HG02885 (cell line): Measurements from ENCODE around the gene GTPBP6.
"Not testable (repeated sequence)": the region's sequence is repeated elsewhere in the genome, so short reads cannot be mapped to it uniquely, and the experiment has no call there.

Source experiments
- ATAC-seq: cut with Tn5 transposase; IDR thresholded peaks from one replicate; pipeline ENCODE4 v1.9.1; 2021; ENCODE audit warnings: mild to moderate bottlenecking; ENCODE audit not compliant: unreplicated experiment, poor library complexity

GTPBP6 gene

DNA sequence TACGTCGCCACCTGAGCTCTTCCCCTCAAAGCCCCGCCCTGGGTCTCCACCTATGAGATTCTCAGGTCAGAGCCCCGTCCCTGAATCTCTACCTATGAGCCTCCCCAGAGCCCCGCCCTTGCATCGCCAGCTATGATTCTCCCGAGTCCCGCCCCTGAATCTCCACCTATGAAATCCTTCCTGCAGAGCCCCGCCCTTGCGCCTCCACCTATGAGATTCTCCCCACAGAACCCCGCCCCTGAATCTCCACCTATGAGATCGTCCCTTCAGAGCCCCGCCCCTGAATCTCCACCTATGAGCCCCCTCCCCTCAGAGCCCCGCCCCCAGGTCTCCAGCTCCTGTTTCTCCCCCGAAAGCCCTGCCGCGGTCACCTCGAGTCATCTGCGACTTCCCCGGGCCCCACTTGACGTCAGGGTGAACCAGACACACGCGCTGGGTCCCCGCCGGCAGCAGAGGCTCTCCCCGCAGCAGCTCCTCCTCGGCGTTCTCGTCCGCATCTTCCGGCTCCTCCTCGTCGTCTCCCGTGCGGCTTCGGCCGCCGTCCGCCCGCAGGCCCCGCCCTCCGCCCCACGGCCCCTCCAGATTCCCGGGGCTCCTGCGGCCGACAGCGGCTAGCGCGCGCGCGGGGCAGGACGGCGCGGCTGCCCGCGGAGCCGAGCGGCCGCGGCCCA is 393 bp downstream of the GTPBP6 start:
- peak; percentile 63 for ATAC-seq

DNA sequence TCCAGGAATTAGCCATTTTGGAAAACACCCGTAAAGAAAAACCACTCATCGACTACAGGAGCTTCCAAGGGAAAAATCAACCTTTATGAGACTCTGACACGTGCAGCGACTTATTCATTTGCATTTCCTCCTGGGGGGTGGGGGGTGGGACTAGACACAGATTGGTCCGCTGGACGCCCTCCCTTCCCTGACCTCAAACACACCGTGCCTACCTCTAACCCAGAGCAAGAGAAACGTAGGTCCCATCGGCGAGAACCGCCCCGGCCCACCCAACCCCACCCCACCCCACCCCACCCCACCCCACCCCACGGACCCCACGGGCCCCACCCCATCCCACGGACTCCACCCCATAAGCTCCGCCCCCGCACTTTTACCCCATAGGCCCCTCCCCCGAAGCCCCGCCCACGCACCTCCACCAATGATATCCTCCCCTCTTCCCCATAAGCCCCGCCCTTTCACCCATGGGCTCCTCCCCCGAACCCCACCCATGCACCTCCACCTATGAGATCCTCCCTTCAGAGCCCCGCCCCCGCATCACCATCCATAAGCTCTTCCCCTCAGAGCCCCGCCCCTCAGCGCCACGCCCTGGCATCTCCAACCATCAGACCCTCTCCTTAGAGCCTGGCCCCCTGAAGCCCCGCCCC is 1.1 kb downstream of the GTPBP6 start:
- no peak for ATAC-seq

DNA sequence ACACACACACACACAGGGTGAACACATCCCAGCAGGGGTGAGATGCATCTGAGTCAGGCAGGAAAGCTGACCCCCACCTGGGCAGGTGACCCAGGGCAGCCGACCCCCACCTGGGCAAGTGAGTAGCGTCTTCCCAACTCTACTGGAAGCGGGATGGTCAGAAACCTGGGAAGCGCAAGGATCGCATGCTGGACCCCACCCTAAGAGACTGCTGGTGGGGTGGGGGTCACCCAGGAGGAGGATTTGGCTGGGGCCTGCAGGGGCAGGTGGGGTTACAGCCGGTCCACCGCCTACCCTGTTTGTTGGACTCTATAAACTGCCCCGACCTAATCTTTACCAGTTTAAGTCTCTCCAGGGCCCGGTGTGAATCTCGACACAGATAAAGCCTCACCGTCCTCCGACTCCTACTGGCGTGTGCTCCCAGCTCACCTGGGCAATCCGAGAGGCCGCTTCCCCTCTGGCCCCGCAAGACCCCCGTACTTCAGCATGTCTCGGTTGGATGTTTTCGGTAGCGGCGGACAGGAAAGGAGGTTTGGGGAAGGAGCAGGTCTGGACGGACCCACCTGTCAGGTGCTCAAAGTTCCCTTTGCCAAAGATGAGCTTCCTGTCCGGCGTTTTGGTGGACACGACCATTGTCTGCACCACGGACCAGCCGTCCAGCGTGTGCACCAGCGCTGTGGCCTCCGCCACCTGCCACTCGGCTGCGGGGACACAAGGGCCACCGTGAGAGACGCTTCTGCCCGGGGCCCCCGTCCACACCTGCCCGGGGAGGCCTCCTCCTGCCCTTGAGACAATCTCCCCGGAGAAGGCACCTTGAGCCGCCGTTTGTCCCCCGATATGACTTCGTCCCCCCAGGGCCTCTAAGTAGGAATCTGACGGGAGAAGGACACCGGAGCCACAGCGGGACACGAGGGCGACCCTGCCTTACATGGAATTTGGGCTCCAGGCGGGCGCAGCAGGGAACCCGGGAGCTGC is 2.0 kb downstream of the GTPBP6 start:
- no peak for ATAC-seq

DNA sequence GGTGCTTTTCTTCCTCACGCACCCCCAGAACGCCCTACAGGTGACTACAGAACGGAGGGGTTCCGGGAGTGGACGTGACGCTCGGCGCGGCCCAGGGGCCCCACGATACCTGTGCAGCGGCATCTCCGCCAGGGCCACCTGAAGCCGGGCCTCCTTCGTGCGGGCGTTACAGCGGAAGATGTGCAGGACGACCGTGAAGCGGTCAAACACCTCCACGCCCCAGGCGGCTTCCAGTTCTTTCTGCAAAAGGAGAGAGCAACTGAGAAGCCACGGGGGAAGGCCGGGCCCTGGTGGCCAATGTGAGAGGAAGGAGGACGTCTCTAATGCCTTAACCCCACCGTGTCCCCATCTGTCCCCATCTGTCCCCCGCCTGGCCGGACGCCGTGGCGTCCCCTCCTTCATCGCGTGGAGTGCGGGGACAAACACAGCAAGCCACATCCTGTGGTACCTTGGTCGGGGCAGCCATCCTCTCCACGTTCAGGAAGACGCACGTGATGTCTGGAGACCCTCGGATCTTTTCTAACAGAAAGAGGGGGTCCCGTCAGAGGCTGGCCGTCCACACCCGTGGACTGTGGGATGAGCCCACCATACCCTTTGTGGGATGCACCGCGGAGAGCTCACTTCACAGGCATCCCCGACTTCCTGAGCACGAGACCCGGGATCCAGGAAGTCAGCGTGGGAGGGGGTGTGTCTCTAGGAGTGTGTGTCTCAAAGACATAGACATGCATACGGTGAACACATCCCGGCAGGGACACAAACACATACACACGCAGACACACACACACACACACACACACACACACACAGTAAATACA is 3.6 kb downstream of the GTPBP6 start:
- ATAC-seq: no peak

DNA sequence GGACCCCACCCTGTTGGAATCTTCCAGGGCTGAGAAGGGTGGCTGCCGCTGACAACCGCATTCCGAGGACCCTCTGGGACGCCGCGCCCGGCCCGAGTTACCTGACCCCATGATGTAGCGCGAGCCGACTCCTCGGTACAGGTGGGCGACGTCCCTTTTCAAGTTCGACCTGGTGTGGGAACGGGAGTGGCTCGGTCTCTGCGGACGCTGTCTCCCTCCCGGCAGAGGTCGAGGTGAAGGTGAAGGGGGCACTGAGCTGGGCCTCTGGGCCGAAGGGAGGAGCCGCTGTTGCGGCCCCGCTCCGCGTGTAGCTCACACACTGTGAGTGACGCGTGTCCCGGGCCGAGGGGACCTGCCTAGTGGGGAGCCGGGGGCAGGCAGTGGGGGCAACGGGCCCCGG is 4.5 kb downstream of the GTPBP6 start:
- no peak for ATAC-seq

DNA sequence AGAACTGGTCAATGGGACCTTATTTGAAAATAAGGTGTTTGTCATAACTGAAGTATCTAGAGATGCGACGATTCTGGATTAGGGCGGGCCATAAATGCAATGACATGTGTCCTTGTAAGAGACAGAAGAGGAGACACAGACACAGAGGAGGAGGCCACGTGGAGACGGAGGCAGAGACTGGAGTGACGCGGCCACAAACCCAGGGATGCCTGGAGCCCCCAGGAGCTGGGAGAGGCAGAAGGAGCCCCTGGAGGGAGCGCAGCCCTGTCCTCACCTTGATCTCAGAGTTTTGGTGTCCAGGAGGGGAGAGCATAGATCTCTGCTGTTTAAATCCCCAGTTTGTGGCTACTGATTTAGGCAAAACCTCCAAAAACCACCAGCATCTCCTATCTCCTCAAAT is 5.0 kb downstream of the GTPBP6 start:
- ATAC-seq: no peak

DNA sequence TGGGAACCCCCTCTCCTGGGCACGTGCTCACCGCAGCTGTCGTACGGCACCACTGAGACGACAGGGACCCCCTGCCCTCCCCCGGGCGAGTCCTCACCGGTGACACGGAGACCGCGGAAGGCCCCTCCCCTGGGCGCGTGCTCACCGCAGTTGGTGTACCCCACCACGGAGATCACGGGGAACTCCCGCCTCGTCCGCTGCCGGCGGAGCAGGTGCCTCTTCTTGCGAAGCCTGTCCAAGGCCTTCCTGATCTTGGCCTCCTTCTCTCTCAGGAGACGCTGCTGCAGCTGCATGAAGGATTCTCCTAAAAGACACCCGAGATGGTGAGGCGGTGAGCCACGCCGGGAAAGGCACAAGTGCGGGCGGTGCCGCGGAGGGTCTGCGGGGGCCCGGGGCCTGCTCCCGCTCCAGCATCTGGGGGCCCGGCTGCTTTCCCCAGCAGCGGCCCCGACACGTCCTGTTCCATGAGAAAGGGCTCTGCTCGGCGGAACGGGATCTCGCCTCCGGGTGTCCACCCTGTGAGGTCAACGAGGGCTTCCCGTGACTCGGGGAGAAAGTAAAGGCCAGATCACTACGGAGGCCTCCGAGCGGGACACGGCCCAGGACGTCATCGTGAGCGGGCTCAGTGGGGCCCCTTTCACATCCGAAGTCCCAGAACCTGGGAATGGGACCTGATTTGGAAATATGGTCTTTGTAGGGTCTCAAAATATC is 5.8 kb downstream of the GTPBP6 start:
- no peak for ATAC-seq

DNA sequence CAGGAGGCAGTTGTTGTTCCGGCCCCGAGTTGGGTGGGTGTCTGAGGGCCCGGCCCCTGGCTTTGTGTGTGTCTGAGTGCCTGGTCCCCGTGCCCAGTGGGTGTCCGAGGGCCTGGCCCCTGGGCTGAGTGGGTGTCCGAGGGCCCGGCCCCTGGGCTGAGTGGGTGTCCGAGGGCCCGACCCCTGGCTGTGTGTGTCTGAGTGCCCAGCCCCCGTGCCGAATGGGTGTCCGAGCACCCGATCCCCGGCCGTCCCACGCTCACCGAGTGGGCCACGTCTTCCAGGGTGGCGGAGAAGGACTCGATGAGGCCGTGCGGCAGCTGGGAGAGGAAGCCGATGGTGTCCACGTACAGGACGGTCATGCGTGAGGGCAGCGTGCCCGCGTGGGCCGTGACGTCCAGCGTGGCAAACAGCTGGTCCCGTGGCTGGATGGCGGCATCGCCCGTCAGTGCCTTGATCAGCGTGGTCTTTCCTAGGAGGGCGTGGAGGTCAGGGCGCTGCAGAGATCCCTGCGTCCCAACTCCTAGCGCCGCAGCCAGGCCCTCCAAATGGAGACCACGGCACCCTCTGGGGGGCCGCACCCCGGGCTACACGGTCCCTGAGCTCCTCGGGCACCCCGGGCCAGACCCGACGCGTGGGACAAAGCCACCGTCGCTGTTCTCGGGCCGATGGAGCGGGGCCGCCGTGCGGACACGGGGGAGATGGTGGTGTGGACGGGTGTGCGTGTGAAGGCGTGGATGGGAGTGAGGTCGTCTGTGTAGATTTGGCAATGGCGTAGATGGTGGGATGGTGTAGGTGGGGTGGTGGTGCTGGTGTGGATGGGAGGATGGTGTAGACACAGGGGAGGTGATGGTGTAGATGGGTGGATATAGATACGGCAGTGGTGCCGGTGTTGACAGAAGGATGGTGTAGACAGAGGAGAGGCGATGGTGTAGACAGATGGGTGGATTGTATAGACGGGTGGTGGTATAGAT is 7.2 kb downstream of the GTPBP6 start:
- no peak for ATAC-seq

DNA sequence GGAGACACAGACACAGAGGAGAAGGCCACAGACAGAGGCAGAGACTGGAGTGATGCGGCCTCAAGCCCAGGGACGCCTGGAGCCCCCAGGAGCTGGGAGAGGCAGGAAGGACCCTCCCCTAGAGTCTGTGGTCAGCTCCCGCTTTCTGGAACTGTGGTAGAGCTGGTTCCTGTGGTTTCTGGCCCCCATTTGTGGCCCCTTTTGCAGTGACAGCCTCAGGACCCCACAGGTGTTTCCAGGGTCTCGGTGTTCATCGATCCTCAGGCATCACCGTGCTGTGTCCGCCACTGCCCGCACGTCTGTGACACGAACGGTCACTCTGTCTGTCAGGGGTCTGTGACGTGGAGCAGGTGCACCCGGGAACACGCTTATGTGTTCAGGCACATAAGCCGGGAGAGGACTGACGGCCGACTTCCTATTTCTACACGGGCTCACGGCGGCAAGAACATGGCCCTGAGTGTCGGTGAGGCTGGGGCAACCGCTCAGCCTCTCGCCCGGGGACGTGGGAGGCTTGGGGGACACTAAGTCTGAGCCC is 7.9 kb downstream of the GTPBP6 start:
- ATAC-seq: no peak

DNA sequence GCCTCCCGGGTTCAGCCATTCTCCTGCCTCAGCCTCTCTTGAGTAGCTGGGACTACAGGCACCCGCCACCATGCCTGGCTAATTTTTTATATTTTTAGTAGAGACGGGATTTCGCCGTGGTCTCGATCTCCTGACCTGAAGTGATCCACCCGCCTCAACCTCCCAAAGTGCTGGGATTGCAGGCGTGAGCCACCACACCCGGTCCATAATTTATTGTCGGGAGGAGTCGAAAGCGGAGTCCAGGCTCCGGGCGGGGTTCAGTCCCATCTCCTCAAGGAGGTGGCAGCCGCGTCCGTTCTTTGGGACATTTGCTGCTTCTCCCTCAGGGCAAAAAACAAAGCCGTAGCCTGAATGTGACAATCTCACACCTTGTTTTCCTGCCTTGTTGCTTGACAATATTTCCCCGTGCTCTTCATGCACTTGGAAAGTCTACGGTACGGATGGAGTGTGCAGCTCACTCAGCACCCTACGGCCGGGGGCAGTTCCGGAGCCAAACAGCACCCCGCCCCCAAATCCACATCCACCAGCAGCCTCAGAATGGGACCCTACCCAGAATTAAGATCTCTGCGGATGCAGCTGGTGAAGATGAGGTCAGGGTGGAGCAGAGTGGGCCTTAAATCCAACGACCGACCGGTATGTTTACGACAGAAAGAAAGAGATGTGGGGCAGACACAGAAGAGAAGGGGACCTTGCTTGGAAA is 9.6 kb downstream of the GTPBP6 start:
- no peak for ATAC-seq

DNA sequence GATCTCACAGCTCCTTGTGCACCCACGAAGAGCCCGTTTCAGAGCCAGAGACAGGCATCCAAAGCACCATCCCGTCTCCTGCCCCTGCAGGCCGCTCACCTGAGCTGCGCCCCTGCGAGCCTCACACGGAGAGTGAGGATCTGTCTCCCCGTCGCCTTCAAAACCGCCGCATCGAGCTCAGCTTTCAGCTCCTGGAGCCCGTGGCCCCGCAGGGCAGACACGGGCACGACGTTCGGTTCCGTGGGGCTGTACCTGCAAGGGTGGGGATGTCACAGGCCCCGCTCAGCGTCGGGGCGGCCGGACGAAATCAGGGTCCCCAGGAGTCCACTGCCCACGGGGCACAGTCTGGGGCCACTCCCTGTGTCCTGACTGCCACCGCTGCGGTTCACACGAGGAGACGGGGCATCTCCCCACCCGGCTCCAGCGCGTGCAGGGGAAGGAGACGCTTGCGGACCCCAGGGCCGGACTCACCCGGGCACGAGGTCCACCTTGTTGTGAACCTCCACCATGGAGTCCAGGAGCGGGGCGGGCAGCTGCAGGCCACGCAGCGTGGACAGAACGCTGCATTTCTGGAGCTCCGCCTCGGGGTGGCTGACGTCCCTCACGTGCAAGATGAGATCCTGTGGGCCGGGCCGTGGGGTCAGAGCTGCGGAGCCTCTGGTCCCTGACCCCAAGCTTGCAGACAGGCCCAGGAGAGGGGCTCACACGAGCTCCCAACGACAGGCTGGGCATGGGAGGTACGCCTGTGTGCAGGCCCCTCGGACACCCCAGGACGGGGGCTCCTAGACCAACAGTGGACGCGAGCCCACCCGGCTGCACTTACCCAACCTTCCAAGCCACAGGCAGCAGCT is 11.1 kb downstream of the GTPBP6 start:
- ATAC-seq: no peak

DNA sequence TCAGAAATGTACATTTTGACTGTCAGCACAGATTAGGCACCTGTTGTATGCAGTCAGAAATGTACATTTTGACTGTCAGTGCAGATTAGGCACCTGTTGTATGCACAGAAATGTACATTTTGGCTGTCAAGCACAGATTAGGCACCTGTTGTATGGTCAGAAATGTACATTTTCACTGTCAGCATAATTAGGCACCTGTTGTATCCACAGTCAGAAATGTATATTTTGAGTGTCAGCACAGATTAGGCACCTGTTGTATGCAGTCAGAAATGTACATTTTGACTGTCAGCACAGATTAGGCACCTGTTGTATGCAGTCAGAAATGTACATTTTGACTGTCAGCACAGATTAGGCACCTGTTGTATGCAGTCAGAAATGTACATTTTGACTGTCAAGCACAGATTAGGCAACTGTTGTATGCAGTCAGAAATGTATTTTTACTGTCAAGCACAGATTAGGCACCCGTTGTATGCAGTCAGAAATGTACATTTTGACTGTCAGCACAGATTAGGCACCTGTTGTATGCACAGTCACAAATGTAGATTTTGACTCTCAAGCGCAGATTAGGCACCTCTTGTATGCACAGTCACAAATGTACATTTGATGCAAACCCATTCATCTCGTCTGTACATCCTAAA is 11.9 kb downstream of the GTPBP6 start:
- not testable (repeated sequence) for ATAC-seq

DNA sequence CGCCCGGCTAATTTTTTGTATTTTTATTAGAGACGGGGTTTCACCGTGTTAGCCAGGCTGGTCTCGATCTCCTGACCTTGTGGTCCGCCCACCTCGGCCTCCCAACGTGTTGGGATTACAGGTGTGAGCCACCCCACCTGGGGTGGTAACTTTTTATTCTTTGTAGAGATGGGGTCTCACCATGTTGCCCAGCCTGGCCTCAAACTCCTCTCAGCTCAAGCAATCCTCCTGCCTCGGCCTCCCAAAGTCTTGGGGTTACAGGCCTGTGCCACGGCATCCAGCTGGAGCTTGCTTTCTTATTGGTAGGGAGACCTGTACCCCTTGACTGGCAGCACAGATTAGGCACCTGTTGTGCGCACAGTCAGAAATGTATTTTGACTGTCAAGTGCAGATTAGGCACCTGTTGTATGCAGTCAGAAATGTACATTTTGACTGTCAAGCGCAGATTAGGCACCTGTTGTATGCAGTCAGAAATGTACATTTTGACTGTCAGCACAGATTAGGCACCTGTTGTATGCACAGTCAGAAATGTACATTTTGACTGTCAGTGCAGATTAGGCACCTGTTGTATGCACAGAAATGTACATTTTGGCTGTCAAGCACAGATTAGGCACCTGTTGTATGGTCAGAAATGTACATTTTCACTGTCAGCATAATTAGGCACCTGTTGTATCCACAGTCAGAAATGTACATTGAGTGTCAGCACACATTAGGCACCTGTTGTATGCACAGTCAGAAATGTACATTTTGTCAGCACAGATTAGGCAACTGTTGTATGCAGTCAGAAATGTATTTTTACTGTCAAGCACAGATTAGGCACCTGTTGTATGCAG is 12.6 kb downstream of the GTPBP6 start:
- ATAC-seq: not testable (repeated sequence)

DNA sequence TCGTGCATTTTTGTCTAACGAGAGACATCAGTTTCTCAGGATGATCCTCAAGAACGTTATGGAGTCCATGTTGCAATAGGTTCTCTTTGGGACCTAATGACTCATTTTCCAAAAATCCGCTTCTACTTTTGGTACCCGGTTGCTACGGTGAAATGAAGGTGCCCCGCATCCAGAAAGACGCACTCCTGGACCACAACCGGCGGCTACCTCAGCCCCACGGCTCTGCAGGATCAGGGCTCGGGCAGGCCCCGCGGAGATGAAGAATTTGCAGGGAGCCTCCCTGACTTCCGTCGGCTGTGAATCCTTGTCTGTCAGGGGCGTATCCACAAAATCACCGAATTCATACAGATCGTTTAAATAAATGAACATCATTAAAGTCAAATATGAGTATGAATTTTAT is 15.6 kb downstream of the GTPBP6 start:
- ATAC-seq: no peak

DNA sequence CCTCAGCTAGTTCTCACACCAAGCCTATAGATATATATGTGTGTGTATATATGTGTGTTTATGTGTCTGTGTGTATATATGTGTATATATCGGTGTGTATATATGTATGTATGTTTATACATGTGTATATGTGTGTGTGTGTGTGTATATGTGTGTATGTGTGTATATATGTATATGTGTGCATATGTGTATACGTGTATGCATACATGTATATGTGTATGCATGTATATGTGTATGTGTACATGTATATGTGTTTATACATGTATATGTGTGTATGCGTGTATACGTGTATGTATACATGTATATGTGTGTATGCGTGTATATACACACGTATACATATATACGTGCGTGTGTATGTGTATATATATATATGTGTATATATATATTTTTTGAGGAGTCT is 18.3 kb downstream of the GTPBP6 start:
- ATAC-seq: no peak
